ENCODE results near the gene PCIF1.

GRCh38 chr20:45997187-45997586, 62.7 kb downstream of the PCIF1 start:
- TF ChIP-seq CTCF (IDR thresholded peaks at IDR 0.05) (no peak), POLR2A (IDR thresholded peaks at IDR 0.05) (no peak)
